ENCODE results near the gene SRSF1.
"Not testable (repeated sequence)": the region's sequence is repeated elsewhere in the genome, so short reads cannot be mapped to it uniquely, and the experiment has no call there.

SRSF1 gene

DNA sequence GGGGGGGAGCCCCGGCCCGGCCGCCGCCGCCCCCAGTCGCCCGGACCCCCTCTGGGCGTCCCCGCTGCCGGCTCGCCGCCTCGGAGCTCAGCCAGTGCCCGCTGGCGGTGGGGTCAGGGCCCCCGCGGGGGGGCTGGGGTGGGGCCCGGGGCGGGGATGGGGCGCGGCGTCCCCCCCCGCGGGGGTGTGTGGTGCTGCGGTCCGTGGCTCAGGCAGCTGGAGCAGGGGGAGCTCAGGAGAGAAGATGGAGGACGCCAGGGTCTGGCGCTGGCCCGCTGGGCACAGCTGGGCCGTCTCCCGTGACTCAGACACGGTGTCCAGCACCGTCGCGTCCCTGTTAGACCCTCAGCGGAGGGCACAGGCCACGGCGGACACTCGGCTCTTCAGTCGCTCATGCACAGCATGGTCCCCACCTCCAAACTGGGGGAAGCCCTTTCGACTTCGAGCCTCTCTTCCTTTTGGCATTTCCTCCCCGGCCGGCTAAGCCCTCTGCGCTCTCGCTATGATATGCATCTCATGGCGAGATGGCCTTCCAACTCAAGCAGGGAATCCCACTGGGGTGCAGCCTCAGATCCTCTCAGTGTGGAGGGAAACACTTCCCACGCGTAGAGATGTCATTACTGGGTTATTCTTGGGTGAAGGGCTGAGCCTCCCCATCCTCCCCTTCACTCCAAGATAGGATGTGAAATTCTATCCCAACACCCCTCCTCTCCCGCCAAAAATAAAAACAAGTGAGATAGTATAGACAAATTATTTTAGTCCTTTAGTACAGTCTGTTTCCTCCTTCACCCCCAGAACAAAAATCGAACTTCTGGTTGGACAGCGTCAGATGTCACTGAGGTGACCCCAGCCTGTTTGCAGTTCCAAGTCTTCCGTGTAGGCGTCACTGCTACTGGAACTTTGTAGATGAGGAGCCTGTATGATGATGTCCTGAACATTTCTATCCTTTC, 18.5 kb downstream of the SRSF1 start:
- peak; percentile 88 for DNase-seq (ENCODE audit: low spot score)

DNA sequence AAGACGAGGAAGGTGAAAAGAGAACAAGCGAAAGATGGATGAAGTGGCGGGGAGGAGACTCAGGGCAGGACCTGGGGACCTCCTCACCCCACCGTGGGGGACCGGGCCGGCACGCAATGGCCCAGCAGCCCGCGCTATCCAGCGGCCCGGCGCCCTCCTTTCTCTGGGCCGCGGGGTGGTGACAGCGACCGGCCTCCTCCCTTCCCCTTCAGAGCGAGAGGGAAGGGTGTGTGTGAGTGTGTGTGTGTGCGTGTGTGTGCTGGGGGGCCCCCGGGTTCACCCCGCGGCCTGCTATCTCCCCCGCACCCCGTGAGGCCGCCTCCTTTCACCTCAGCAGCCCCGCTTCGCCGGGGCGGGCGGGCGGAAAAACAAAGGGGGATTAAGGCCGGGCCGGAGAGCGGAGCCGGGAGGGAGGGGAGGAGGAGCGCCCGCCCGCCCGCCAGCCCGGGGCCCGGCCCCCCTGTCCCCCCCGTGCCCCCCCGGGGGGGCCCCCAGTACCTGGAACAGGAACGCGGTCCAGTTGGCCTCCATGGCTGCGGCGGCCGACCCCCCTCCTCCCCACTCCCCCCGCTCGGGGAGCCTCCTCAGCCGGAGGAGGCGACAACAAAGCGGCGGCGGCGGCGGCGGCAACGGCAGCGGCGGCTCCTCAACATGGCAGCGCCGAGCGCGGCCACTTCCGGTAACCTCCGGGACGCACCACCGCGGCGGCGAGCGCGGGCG, 19.3 kb downstream of the SRSF1 start, which contains the start of gene VEZF1:
VEZF1 (minus strand) TSS at position 674 of the 720 bp plus-strand sequence; CDS start at position 531, 143 bp downstream.
- DNase-seq (ENCODE audit: low spot score): peak; percentile 75

DNA sequence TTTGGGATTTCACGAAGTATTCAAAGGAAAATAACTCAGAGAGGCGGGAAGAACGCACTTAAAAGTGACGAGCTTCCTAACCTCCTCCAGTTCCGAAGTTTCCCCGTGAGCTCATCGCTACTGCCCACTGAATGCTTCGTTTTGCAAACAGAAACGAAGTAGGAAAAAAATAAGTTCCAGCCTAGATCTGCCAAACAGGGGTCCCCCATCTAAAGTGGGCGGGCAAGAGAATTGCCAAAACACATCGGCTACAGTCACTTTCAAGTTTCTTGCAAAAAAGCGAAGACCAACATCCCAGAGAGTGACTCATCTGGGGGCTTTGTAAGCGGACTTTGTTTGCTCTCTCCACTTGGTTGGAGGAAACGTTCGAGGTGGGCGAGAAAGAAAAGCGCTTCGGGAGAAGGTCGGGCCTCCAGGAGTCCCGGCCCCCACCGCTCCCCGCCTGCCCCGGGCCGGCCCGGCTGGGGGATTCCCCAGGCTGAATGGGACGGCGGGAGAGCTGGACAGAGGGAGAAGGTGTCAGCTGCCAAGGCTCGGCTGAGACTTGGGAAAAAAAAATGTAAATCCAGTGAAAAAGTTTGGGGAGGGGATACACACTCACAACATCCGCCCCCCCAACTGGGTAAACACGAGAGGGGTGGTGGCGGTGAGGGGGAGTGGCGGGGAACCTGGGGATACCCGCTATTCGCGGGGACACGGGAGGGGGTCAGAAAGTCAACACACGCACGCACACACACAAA, 20.0 kb downstream of the SRSF1 start:
- peak; percentile 49 for DNase-seq (ENCODE audit: low spot score)

DNA sequence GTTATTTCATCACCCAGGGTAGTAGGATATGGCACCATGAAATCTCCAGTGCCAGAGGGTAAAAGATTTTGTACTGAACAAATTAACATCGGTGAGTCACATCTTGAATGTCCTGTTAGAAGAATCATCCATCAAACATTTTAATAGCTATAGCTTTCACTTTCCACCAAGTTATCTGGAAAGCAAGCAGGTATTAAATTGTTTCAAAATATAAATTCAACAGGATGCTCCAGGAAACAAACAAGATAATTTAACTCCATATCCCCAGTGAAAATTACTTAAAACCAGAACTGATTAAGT, 21.4 kb downstream of the SRSF1 start:
- peak; percentile 34 for DNase-seq (ENCODE audit: low spot score)

DNA sequence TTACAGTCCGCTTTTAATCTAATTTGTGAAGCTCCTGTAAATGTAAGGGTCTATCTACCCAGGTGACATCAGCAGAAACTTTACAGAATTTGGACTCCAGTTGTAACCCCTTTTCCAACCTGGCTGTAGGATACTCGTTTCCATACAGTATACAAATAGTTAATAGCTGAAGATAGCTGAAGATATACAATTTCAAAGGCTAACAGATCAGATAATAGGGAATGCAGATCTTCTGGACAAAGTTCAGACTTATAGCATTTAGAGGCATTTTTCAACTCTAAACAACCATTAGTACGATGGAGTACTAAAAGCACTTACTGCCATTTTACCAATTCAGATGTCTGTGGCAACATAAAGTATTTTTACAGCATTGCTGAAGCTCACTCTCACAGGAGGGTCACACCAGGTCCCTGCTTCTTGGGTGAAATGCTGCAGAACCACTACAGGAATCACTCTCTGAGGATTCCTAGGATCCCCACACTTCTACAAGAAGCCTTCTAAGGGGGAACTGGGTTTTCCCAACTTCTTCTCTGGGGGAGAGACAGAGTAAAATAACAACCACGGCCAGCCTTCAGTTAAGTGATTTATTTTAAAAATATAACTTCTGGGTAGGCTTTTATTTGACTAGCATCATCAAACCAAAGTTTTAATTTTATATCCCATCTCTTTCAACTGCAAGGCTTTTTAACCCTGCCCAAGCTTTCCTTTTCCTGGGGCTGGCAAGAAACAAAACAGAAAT, 21.9 kb downstream of the SRSF1 start:
- DNase-seq (ENCODE audit: low spot score): no peak

DNA sequence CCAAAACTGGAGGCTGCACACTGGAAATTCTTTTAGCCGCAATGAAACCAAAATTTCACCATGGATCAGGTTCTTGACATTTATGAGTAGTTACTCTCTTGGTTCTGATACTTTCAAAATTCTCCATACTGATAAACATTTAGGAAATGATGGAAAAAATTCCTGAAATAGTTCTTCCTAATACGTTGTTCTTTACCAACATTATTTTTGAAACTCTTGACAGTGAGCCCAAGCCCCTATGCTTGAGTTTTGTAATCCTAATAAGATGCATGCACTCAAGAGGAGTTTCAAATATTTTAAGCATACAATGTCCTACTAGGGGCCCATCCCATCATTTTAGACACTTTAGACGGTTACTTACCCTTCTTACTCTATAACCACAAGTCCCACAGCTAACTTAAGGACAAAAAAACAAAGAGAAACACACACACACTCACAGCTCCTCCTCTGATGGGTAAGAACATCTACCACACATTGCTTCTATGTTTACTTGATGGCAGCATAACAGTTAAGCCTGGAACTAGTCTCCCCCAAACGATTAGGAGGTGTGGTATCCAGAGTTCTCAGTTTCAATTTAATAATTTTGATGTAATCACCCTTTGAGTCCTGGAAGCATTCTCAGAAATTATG, 22.7 kb downstream of the SRSF1 start:
- DNase-seq (ENCODE audit: low spot score): no peak

DNA sequence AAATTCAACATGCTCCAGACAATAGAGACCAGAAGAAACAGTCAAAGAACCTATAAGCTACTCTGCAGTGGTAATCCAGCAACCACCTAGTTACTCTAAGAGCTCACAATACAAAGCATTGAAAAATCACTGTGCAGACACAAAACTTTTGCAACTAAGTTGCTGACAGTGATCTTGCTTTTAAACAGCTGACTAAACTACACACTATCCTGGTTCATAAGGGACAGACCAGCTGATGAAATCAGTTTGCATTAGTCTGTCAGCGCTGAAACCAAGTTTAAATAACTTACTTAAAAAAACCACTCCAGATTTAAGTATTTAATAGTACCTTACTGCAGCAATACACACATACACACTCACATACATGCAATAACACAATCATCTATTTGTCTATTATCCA, 23.6 kb downstream of the SRSF1 start:
- no peak for DNase-seq (ENCODE audit: low spot score)

DNA sequence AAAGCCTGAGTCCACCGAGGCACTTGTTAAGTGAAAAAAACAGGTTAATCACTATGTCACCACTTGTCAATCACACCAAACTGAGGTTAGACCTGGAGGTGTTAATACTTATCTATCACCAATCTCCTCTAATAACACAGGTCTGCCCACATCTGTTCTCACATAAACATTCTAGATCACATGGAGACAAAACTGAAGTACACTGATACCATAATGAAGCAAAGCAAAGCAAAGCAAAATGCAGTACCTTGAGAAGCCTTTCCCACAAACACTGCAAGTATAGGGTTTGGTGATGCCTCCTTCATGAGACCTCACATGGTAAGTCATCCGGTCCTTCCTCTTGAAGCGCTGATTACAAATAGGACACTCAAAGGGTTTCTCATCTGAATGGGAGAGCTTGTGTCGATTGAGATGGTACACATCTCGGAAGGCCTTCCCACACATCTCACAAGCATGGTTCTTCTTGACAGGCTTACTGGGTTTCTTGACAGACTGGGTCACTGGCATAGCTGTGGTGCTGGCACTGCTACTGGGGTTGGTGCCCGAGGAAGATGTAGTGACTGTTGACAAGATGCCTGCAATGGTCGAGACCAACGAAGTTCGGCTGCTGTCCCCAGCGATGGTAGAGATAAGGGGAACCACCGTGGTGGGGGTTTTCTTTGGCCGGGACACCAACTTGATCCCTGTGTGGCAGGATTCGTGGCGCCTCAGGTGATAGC, 24.4 kb downstream of the SRSF1 start:
- no peak for DNase-seq (ENCODE audit: low spot score)

DNA sequence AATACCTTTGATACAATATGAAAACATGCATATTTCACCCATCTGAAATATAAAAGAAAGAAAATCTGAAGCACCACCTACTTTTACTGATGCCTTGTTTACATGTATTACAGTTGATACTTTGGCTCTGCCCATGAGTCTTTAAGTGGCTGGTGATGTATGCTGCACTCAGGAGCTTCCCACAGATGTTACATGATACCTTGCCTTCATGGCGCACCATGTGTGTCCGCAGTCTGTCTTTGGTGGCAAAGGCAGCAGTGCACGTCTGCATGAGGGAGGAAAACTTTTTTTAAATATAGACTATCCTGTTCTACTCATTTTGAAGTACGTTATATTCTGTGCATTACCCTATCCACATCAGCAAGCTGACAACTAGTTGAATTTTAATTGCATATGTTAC, 26.5 kb downstream of the SRSF1 start:
- no peak for DNase-seq (ENCODE audit: low spot score)

DNA sequence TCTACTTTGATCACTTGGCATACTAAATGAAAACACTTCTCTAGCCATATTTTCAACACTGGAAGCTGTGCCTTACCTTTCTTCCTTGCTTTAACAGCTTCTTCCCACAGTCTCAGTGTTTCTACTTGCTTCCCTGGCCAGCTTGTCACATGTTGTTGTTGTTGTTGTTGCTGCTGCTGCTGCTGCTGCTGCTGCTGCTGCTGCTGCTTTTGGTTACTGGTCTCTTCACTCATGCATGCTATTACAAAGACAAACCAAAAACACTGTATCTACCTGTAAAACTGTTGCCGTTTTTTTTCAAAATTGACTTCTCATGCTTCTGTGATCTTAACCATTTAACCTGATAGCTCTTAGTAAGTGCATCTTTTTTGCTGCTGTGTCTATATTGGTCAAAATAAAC, 28.0 kb downstream of the SRSF1 start:
- no peak for DNase-seq (ENCODE audit: low spot score)

DNA sequence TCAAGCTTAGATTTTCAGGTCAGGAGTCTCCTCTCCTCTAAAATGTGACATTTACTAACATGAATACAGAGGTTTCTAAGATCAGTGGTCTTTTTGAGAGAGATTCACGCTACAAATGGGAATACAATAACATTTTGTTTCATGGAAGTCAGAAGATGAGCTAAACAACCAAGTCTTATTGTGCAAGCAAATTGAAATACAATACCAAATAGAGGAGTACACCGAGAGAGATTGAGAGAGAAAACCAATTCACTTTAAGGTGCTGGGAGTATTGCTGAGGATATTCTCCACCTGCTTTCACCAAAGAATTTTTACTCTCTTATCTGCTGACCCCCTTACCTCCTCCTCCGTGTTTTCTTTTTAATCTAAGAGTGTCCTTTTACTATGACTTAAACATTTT, 30.5 kb downstream of the SRSF1 start:
- no peak for DNase-seq (ENCODE audit: low spot score)

DNA sequence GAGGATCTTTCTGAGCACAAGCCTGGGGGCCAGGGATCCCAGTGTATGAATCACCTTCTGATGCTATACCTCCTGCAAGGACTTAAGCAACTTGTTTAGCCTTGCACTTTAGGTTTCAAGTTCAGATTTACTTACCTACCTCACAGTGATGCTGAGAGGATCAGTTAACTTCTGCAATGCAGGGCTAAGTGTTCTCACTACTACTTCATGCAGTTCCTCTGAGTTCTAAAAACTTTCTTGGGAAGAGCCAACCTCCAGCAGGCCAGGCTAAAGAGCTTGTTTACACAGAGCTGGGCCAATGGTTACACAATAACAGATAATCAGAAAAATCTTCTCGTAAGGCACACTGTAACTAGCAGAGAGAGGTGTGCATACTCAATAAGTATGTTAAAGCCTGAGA, 32.0 kb downstream of the SRSF1 start:
- no peak for DNase-seq (ENCODE audit: low spot score)

DNA sequence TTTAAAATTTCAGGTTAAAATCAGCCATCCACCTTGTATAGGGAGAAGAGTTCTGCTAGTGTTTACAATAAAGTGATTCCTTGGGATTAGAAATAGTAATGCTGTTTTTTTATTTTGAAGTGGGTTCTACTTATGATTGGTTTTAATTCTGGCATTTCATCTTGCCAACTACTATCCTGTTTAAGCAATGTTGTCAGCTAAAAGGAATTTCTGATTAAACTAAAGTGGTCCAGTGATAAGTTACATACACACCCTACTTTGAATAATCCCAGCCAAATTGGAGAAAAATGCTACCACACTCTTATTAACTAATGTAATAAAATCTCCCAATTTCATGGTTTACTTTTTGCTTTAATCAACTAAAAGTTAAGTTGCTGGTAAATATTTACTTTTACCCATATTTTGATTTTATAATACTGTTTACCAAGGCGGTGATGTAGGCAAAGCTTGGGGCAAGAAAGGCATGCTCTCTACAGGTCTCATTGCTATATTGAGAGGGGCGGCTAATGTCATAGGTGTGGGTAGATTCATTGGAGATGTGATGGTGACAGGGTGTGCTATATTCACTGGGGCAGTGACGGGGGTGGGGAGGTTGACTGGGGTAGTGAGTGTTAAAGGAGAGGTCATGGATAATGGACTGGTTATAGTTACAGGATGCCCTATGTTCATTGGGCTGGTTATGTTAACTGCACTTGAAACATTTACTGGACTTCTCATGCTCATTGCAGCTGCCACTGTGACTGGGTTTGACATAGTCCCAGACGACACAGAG, 32.8 kb downstream of the SRSF1 start:
- not testable (repeated sequence) for DNase-seq (ENCODE audit: low spot score)

DNA sequence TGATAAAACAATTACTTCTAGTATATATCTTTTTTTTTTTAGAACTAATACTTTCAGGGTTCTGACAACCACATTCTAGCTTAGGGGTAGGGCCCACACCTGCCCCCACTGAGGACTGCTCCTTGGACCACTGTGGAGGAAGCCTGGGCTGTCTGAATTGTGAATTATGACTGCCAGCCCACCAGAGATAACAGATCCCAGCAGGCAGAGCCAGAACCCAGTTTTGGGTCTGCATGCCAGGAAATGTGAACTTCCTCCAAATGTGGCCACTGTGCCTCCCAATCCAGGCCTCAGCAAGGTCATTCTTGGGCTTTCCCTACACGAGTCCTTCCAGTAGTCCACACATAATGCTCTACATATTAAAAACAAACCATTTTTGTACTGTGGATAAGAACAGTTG, 34.9 kb downstream of the SRSF1 start:
- no peak for DNase-seq (ENCODE audit: low spot score)

DNA sequence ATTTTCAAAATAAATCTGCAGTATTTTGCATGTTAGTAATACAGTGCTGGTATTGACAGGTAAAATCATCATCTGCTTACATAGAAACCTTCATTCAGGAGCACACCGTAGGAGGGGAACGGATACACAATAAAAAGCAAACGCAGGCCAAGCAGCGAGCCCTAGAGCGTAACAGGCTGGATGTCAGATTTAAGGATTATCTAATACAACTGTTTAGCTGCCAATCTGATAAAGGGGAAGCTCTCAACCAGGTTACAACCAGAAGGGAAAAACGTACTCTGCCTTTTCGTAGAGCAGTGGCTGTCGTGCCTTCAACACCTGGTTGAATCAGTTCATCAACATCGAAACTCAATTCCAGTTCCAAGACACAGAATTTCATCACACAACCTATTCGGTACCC, 35.5 kb downstream of the SRSF1 start:
- DNase-seq (ENCODE audit: low spot score): no peak

DNA sequence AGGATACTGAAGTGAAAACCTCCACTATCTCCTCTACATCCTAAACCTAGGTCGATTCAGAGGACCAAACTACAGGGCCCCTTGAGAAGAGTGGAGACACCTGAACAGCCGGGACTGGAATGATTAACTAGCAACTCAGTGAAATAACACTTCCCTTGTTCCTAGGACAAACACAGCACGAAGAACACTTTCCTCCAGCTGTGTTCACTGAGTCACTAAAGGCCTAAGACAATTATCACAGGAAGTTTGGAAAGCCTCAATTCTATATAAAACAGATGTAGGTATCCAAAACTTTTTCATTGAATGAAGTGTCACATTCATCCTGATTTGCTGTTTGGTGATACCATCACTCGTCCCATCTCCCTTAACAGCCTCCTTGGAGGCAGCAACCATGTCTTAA, 36.3 kb downstream of the SRSF1 start:
- no peak for DNase-seq (ENCODE audit: low spot score)

DNA sequence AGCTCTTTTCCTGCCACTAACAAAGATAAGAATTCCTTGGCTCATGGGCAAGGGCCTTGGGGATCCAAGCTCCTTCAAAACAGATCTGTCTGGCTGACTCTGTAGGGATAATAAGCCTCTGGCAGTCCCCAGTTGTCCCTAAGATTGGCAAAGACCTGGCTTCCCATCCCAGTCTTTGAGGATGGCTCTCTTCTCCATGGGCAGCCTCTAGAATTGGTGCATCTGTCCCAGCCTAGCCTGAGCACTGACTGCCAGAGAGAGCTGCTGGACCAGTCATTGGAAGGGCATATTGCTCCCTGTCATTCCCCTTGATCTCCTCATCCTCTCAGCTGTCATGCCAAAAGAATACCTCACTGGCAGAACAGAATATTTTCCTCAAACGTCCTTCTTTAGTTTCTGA, 38.6 kb downstream of the SRSF1 start:
- no peak for DNase-seq (ENCODE audit: low spot score)

DNA sequence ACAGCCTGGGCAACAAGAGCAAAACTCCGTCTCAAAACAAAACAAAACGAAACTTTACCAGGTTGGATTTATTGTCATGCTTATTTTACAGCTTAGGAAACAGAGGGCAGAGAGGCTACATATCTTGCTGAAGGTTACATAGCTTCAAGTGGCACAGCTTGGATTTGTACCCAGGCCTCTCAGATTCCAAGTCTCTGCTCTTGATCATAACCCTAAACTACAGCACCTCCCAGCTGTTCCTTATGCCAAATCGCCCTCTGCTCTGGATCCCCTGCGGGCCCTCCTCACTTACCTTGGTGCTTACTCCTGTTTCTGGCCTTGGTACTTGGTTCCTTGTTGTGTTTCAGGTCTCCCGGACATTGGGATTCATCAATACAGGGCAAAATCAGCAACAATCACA, 40.2 kb downstream of the SRSF1 start:
- no peak for DNase-seq (ENCODE audit: low spot score)

DNA sequence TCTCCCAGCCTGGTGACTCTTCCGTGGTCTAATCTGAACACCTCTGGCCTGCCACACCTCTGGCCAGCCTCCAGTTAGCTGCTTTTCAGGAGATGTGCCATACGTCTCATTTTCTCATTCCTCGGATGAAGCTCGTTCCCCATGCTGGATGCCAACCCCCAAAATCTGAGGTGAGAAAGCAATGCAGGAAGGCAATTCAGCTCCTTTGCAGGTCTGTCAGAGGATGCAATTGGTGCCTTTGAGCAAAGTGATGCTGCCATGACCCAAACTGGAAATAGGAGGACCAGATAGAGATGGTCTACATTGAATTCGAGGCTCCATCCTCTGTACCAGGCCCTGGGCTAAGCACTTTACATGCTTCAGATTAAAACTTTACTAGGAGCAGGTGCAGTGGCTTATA, 40.8 kb downstream of the SRSF1 start:
- no peak for DNase-seq (ENCODE audit: low spot score)

DNA sequence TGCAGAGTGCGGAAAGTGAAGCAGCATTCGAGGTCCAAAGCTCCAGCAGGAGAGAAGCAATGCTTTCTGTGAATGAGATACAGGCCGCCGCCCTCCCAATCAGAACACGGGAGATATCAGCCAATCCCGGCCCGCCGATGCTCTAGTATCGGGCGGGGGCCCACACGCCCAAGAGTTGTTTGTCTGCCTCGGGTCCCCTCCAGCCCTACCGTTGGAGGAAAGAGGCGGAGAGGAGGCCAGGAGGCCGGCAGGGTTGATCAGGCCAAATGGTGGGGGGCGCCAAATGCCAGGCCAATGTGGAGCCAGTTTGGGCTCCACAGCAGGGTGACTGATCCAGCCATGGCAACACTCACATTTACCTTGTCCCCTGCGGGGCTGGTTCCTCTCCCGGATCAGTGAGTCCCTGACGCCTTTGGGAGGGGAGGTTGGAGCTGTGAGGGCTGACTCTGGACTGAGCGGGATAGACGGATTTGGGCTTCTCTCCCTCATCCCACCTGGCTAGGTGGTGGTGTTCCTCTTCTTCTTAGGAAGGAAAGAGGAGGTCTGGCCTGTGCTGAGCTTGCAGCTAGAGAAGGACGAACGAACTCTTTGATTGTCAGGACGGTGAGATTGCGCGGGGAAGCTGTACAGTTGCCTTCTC, 41.4 kb downstream of the SRSF1 start:
- DNase-seq (ENCODE audit: low spot score): no peak
